Mesendoderm (in vitro differentiated cells): ENCODE data around the gene FAM135A.
"Not testable (repeated sequence)": the region's sequence is repeated elsewhere in the genome, so short reads cannot be mapped to it uniquely, and the experiment has no call there.

Experiments
- DNase-seq: peaks from one replicate; pipeline ENCODE4 v3.0.0; 2013
- H2AK5ac ChIP-seq: 2 replicates; pipeline ENCODE4 v1.6.1; 2013; ENCODE audit warnings: low read length, inconsistent platforms
- H2BK120ac ChIP-seq: 2 replicates; pipeline ENCODE4 v1.6.1; 2013; ENCODE audit warnings: low read depth, mild to moderate bottlenecking, low read length, moderate library complexity, mixed read lengths
- H2BK15ac ChIP-seq: replicated peaks from 2 replicates; pipeline ENCODE4 v1.6.1; 2013; ENCODE audit warnings: low read depth, mild to moderate bottlenecking, moderate library complexity
- H2BK5ac ChIP-seq: 2 replicates; pipeline ENCODE4 v1.6.1; 2013; ENCODE audit warnings: low read length, inconsistent platforms
- H3K18ac ChIP-seq: 2 replicates; pipeline ENCODE4 v1.6.1; 2013; ENCODE audit warnings: mild to moderate bottlenecking, low read length, mixed read lengths
- H3K23ac ChIP-seq: one replicate; pipeline ENCODE4 v1.6.1; 2013; ENCODE audit warnings: low read length
- H3K27ac ChIP-seq: 2 replicates; pipeline ENCODE4 v1.5.1; 2013; ENCODE audit warnings: low read depth, mild to moderate bottlenecking, inconsistent platforms, low read length, moderate library complexity
- H3K27me3 ChIP-seq: 2 replicates; pipeline ENCODE4 v1.6.1; 2013; ENCODE audit warnings: low read length, control low read depth, mild to moderate bottlenecking, inconsistent platforms; ENCODE audit not compliant: insufficient read depth, poor library complexity
- H3K36me3 ChIP-seq: 2 replicates; pipeline ENCODE4 v1.6.1; 2013; ENCODE audit warnings: low read length, inconsistent platforms; ENCODE audit not compliant: control insufficient read depth, insufficient read depth
- H3K4ac ChIP-seq: one replicate; pipeline ENCODE4 v1.6.1; 2013; ENCODE audit warnings: low read depth, mild to moderate bottlenecking, low read length, moderate library complexity
- H3K4me1 ChIP-seq: 2 replicates; pipeline ENCODE4 v1.6.1; 2013; ENCODE audit warnings: low read depth, low read length, inconsistent platforms; ENCODE audit not compliant: control insufficient read depth
- H3K4me2 ChIP-seq: 2 replicates; pipeline ENCODE4 v1.6.1; 2013; ENCODE audit warnings: low read length
- H3K4me3 ChIP-seq: 2 replicates; pipeline ENCODE4 v1.5.1; 2013; ENCODE audit warnings: mild to moderate bottlenecking, low read length
- H3K56ac ChIP-seq: one replicate; pipeline ENCODE4 v1.6.1; 2013; ENCODE audit warnings: low read length
- H3K79me1 ChIP-seq: 2 replicates; pipeline ENCODE4 v1.6.1; 2013; ENCODE audit warnings: low read length, inconsistent platforms
- H3K79me2 ChIP-seq: 2 replicates; pipeline ENCODE4 v1.6.1; 2013; ENCODE audit warnings: mild to moderate bottlenecking, low read length; ENCODE audit not compliant: control insufficient read depth, insufficient read depth
- H3K9ac ChIP-seq: 2 replicates; pipeline ENCODE4 v1.6.1; 2013; ENCODE audit warnings: low read length, inconsistent platforms
- H4K5ac ChIP-seq: one replicate; pipeline ENCODE4 v1.6.1; 2013; ENCODE audit warnings: low read length
- H4K8ac ChIP-seq: one replicate; pipeline ENCODE4 v1.6.1; 2013; ENCODE audit warnings: low read depth, mild to moderate bottlenecking, control low read depth, low read length, moderate library complexity
- WGBS: extraction: QIAGEN DNeasy Blood & Tissue Kit; methylation state at CpG from one replicate; pipeline ENCODE4 v1.1.7; 2013; ENCODE audit warnings: low lambda C conversion rate, missing lambda C conversion rate; ENCODE audit not compliant: insufficient coverage; ENCODE audit errors: extremely low coverage; 5-methylcytosine and 5-hydroxymethylcytosine counted together

The FAM135A gene

DNA sequence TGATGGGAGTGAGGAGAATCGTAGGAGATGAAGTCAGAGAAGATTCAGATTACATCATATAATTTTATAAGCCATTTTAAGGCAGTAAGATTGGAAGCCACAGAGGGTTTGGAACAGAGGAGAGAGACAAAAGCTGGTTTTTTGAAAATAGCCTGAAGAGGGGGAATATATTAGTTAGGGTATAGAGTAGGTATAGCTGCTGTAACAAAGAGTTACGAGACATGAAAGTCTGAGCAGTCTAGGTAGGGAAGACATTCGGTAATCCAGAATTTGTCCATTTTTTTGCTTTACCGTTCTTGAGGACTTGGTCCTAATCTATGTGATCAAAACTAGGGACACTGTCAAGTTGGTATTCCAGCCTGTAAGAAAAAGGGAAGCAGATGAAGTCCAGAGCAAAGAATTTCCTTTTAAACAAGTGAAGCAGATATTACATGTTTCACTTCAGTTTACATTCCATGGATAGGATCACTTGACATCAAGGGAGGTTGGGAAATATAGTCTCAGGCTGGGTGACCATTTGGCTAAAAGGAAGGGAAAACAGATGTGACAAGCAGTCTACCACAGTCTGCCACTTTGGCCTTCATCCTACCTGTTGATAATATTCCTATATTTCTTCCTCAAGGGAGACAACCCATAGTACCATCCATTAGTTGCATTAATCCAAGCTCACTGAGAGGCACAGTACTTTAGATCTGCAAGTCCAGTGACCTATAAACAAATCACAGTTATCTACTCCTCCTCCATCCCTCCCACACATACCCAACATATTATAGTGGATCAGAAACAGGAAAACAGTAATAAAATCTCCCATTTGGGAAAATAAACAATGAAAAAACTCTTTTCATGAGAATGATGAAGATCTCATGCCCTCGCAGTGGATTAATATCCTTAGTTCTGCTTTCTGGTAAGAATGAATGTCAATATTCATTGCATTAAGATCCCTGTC lies 10.2 kb downstream of the FAM135A start:
- no peak for DNase-seq
- H2BK5ac ChIP-seq, result no peak overlapping the region
- no peak overlapping the region for H3K27ac ChIP-seq
- H4K5ac ChIP-seq, result no peak overlapping the region
- H3K18ac ChIP-seq, result no peak overlapping the region
- no peak overlapping the region for H2BK15ac ChIP-seq
- H3K4me3 ChIP-seq, result no peak overlapping the region
- WGBS, result 100% methylated on average over 1 of the region's 5 CpGs
- no peak overlapping the region for H3K4ac ChIP-seq
- H3K23ac ChIP-seq, result no peak overlapping the region
- no peaks in the 10 kb centered on the region for H3K4me1 ChIP-seq
- H3K27me3 ChIP-seq, result no peaks in the 10 kb centered on the region
- H3K4me2 ChIP-seq, result no peak overlapping the region
- H2AK5ac ChIP-seq, result no peak overlapping the region
- no peak overlapping the region for H3K9ac ChIP-seq
- peaks cover 20% of the 10 kb centered on the region for H3K79me2 ChIP-seq
- no peak overlapping the region for H2BK120ac ChIP-seq
- peaks cover 15% of the 10 kb centered on the region for H3K79me1 ChIP-seq
- H4K8ac ChIP-seq, result no peak overlapping the region
- H3K36me3 ChIP-seq, result no peaks in the 10 kb centered on the region
- H3K56ac ChIP-seq, result no peak overlapping the region

DNA sequence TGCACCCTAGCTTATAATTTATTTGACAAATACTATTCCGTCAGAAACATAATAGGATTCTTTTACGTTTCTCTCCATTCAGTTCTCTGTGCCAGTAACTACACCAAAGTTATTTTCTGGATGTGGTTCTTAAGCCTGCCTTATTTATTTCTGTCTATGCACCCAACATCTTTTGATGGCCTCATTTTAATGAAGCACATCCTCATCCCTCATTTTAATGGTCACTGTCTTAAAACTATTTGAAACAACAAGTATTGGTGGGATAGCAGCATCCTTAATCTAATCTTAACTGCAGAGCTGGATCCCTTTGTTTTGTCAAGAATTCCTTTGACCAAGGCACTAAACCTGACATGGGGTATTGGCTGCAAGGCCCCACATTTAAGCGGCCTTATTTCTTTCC lies 11.0 kb downstream of the FAM135A start:
- Histone ChIP-seq H2AK5ac (no peak overlapping the region), H2BK5ac (no peak overlapping the region), H3K56ac (no peak overlapping the region), H3K18ac (no peak overlapping the region), H3K23ac (no peak overlapping the region), H3K27ac (no peak overlapping the region), H3K4me2 (no peak overlapping the region), H2BK15ac (no peak overlapping the region), H3K79me2 (peaks cover 16% of the 10 kb centered on the region), H3K4me1 (no peaks in the 10 kb centered on the region), H3K9ac (no peak overlapping the region), H3K36me3 (no peaks in the 10 kb centered on the region), H3K4ac (no peak overlapping the region), H4K5ac (no peak overlapping the region), H3K4me3 (no peak overlapping the region), H3K27me3 (no peaks in the 10 kb centered on the region), H2BK120ac (no peak overlapping the region), H4K8ac (peak overlapping the region; percentile 5), H3K79me1 (peaks cover 12% of the 10 kb centered on the region)
- no CpG with 5 or more reads among the region's 3 CpGs for WGBS
- no peak for DNase-seq

- no peaks in the 10 kb centered on the region for H3K36me3 ChIP-seq
- no peak overlapping the region for H2BK120ac ChIP-seq
These were observed 23.0 kb downstream of the FAM135A start for GRCh38 chr6:70436320-70436719.

DNA sequence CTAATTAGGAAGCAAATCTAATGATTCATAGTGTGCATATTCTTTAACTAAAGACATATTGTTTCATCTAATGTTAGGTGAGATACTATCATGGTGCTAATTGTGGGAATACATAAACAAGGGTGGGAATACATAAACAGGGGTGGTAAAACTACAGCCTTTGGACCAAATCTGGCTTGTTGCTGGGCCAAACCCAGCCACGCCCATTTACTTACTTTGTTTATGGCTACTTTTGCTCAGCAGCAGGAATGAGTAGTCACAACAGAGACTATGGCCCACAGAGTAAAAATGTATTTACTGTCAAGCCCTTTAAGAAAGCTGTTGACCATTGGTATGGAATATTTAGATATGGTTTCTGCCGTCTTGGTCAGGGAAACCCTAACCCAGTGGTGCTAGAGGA lies 31.7 kb downstream of the FAM135A start:
- H3K4me2 ChIP-seq, result no peak overlapping the region
- H4K5ac ChIP-seq, result no peak overlapping the region
- H3K36me3 ChIP-seq, result no peaks in the 10 kb centered on the region
- H3K4me3 ChIP-seq, result no peak overlapping the region
- no peak overlapping the region for H2BK120ac ChIP-seq
- H3K4ac ChIP-seq, result no peak overlapping the region
- no peak overlapping the region for H3K9ac ChIP-seq
- H2AK5ac ChIP-seq, result no peak overlapping the region
- no peak overlapping the region for H4K8ac ChIP-seq
- H3K27me3 ChIP-seq, result no peaks in the 10 kb centered on the region
- H3K23ac ChIP-seq, result no peak overlapping the region
- H3K4me1 ChIP-seq, result no peaks in the 10 kb centered on the region
- no peak overlapping the region for H2BK15ac ChIP-seq
- DNase-seq, result no peak
- H2BK5ac ChIP-seq, result no peak overlapping the region
- H3K79me2 ChIP-seq, result no peaks in the 10 kb centered on the region
- no peak overlapping the region for H3K56ac ChIP-seq
- no peak overlapping the region for H3K18ac ChIP-seq
- WGBS, result no CpG with 5 or more reads among the region's 2 CpGs
- H3K27ac ChIP-seq, result no peak overlapping the region
- peaks cover 1% of the 10 kb centered on the region for H3K79me1 ChIP-seq

More at GRCh38 chr6:70436320-70436719, 23.0 kb downstream of the FAM135A start:
- H3K56ac ChIP-seq, result no peak overlapping the region
- no peak overlapping the region for H3K23ac ChIP-seq
- H3K79me2 ChIP-seq, result no peaks in the 10 kb centered on the region
- no peak overlapping the region for H3K4me3 ChIP-seq
- no peak overlapping the region for H3K27ac ChIP-seq
- no peak overlapping the region for H4K8ac ChIP-seq
- H3K4me2 ChIP-seq, result no peak overlapping the region
- no peak overlapping the region for H4K5ac ChIP-seq
- H3K27me3 ChIP-seq, result no peaks in the 10 kb centered on the region
- H3K79me1 ChIP-seq, result no peaks in the 10 kb centered on the region
- no peak overlapping the region for H2BK5ac ChIP-seq
- no peak overlapping the region for H3K4ac ChIP-seq
- no peak overlapping the region for H3K9ac ChIP-seq
- no peak overlapping the region for H2AK5ac ChIP-seq
- WGBS, result no CpG with 5 or more reads among the region's 5 CpGs
- DNase-seq, result no peak
- H2BK15ac ChIP-seq, result no peak overlapping the region
- H3K4me1 ChIP-seq, result no peaks in the 10 kb centered on the region
- H3K18ac ChIP-seq, result no peak overlapping the region

GRCh38 chr6:70447343-70448070 lies 34.2 kb downstream of the FAM135A start:
- WGBS, result no CpG with 5 or more reads among the region's 13 CpGs

More at GRCh38 chr6:70447343-70448070, 34.2 kb downstream of the FAM135A start:
- H3K4ac ChIP-seq, H2AK5ac ChIP-seq, DNase-seq, H3K36me3 ChIP-seq, H4K5ac ChIP-seq, H2BK120ac ChIP-seq, H3K56ac ChIP-seq, H3K23ac ChIP-seq, H3K4me2 ChIP-seq, H4K8ac ChIP-seq, H3K79me2 ChIP-seq, H3K79me1 ChIP-seq, H3K9ac ChIP-seq, H3K27me3 ChIP-seq, H3K27ac ChIP-seq, H3K18ac ChIP-seq, H3K4me1 ChIP-seq, H3K4me3 ChIP-seq, H2BK5ac ChIP-seq, H2BK15ac ChIP-seq: not testable (repeated sequence)
